Measurements from ENCODE around the gene APLF. TPM values are rescaled to one million over a fixed set of nuclear protein-coding genes. Genes with fewer than 3 reads are reported as not detected.

The APLF gene
- total and polyA plus RNA-seq, 3 experiments from 2014 or later: 1.9 to 4.0 (median 3.6) TPM

DNA sequence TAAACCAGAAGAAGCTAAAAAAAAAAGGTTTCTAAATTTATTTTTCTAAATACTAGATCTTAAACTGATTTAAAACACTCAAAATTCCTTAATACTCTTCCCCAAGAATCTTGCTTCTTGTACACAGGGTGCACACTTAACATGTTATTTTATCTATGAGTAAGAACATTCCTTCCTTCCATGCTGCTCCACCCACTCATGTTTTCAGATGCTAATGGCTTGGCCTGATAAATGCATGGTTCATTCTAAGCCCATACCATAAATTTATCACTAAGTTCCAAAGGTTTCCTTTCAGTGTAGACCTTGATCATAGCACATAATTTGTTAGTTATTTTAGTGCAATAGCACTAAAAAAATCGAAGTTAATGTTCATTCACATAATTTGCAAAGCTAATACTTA, 8.4 kb upstream of the APLF start:
- peaks cover 4% of the 10 kb centered on the region for H3K4me1 ChIP-seq (ENCODE audit: insufficient read depth, low read length)
- H3K27me3 ChIP-seq (ENCODE audit: insufficient read depth, low read length, poor library complexity, severe bottlenecking): no peaks in the 10 kb centered on the region
- no peak for DNase-seq
- no peak overlapping the region for H3K27ac ChIP-seq (ENCODE audit: low read depth, low read length)
- H3K27me3 Mint-ChIP-seq: no peaks in the 10 kb centered on the region
- peaks cover 3 to 14% (median 4%) of the 10 kb centered on the region in 3 donors for H3K4me1 Mint-ChIP-seq
- peaks cover 0 to 2% (median 0%) of the 10 kb centered on the region in 3 donors for H3K36me3 Mint-ChIP-seq
- H3K27ac Mint-ChIP-seq: peak overlapping the region in 1 of 8 donors; percentile 50
- ChIA-PET POLR2A (no interaction called here), CTCF (no interaction called here)
- no peaks in the 10 kb centered on the region for H3K9me3 ChIP-seq (ENCODE audit: low read length)
- no peak overlapping the region for H3K4me3 ChIP-seq (ENCODE audit: low read length)
- no peaks in the 10 kb centered on the region for H3K36me3 ChIP-seq (ENCODE audit: insufficient read depth, low read length)
- no peaks in the 10 kb centered on the region for H3K9me3 Mint-ChIP-seq
- no peak overlapping the region for H3K4me3 Mint-ChIP-seq

DNA sequence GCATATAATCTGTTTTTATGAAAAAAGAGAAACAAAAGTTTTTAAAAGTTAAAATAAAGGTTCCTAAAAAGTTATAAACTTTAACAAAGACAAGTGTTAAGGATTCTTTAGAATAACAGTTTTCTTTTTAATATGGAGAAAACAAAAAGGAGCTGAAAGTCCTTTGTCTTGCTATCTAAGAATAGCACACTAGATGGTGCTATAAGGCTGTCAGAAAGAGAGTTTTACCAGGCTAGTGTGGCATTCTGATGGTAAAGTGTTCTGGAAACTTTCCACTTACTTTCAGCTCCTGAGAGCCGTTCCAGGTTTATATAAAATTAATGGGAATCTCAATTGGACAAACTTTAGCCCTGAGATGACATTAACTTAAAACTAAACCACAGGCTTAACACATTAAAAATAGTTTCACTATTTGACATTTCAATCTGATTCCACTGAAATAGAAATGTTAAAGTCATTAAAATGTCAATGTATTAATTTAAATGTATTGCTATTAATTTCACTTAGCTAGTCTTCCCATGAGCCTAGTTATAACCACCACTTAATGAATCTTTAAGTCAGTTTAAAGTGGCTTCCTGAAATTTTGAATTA, 4.0 kb upstream of the APLF start:
- POLR2A ChIA-PET: interaction anchor here (1.1 to 1.3 kb wide), 3 partner anchors 10 to 258 kb away, joined by 3 to 4 read pairs (median 3); no protein-coding TSS in a partner anchor

DNA sequence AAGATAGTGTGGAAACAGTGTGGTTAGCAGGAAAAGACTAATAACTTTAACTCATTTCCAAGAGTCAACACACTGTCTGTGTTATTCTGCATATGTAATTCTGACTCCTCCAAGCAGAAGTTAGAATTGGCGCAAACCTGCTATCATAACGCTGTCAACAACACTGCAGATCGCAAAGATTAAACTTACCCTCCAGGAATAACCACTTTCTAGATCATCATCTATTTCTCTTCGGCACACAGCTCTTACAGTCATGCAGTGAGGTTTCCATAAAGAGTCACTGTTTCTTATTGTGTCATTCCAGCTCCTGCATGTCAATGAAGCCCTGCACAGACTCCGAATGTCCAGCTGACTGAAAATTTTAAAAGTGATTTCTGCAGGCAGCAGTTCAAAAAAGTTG, 2.7 kb upstream of the APLF start:
- Mint-ChIP-seq H3K4me1 (peaks cover 31 to 53% (median 42%) of the 10 kb centered on the region in 3 donors), H3K36me3 (peaks cover 0 to 9% (median 0%) of the 10 kb centered on the region in 3 donors), H3K9me3 (no peaks in the 10 kb centered on the region), H3K27me3 (no peaks in the 10 kb centered on the region), H3K27ac (peak overlapping the region in 7 of 8 donors; percentile 12 to 97 (median 90)), H3K4me3 (peak overlapping the region in 3 of 7 donors; percentile 35 to 98 (median 59))
- Histone ChIP-seq H3K36me3 (ENCODE audit: insufficient read depth, low read length) (no peaks in the 10 kb centered on the region), H3K27ac (ENCODE audit: low read depth, low read length) (no peak overlapping the region), H3K9me3 (ENCODE audit: low read length) (no peaks in the 10 kb centered on the region), H3K4me1 (ENCODE audit: insufficient read depth, low read length) (peaks cover 25% of the 10 kb centered on the region), H3K27me3 (ENCODE audit: insufficient read depth, low read length, poor library complexity, severe bottlenecking) (no peaks in the 10 kb centered on the region), H3K4me3 (ENCODE audit: low read length) (no peak overlapping the region)
- CTCF ChIA-PET: interaction anchor here (0.8 to 7.0 kb wide), 8 partner anchors 11 to 461 kb away, joined by 3 to 55 read pairs (median 8); no protein-coding TSS in a partner anchor
- DNase-seq: no peak
- POLR2A ChIA-PET: interaction anchor here (0.5 to 1.5 kb wide), 2 partner anchors 20 to 23 kb away, joined by 3 read pairs; no protein-coding TSS in a partner anchor

More for the DNA sequence above, 4.0 kb upstream of the APLF start:
- Histone ChIP-seq H3K27ac (ENCODE audit: low read depth, low read length) (no peak overlapping the region), H3K36me3 (ENCODE audit: insufficient read depth, low read length) (no peaks in the 10 kb centered on the region), H3K4me1 (ENCODE audit: insufficient read depth, low read length) (peaks cover 25% of the 10 kb centered on the region), H3K4me3 (ENCODE audit: low read length) (no peak overlapping the region), H3K27me3 (ENCODE audit: insufficient read depth, low read length, poor library complexity, severe bottlenecking) (no peaks in the 10 kb centered on the region), H3K9me3 (ENCODE audit: low read length) (no peaks in the 10 kb centered on the region)
- peaks cover 28 to 43% (median 36%) of the 10 kb centered on the region in 3 donors for H3K4me1 Mint-ChIP-seq
- DNase-seq: peak in 2 of 5 donors; percentile 50 to 57
- CTCF ChIA-PET: interaction anchor here (0.6 to 7.0 kb wide), 34 partner anchors 10 to 474 kb away, joined by 3 to 55 read pairs (median 4); partner anchors contain the start of gene ARHGAP25
- no peaks in the 10 kb centered on the region for H3K9me3 Mint-ChIP-seq
- no peaks in the 10 kb centered on the region for H3K27me3 Mint-ChIP-seq
- no peak overlapping the region for H3K4me3 Mint-ChIP-seq
- H3K27ac Mint-ChIP-seq: no peak overlapping the region
- peaks cover 0 to 9% (median 0%) of the 10 kb centered on the region in 3 donors for H3K36me3 Mint-ChIP-seq

GRCh38 chr2:68465081-68465916, 2.1 kb upstream of the APLF start:
- Histone ChIP-seq H3K27ac (ENCODE audit: low read depth, low read length) (no peak overlapping the region), H3K4me1 (ENCODE audit: insufficient read depth, low read length) (peaks cover 25% of the 10 kb centered on the region), H3K36me3 (ENCODE audit: insufficient read depth, low read length) (no peaks in the 10 kb centered on the region), H3K9me3 (ENCODE audit: low read length) (no peaks in the 10 kb centered on the region), H3K4me3 (ENCODE audit: low read length) (no peak overlapping the region), H3K27me3 (ENCODE audit: insufficient read depth, low read length, poor library complexity, severe bottlenecking) (no peaks in the 10 kb centered on the region)
- peaks cover 31 to 56% (median 42%) of the 10 kb centered on the region in 3 donors for H3K4me1 Mint-ChIP-seq
- peaks cover 0 to 9% (median 0%) of the 10 kb centered on the region in 3 donors for H3K36me3 Mint-ChIP-seq
- H3K27me3 Mint-ChIP-seq: no peaks in the 10 kb centered on the region
- peak overlapping the region; percentile 90 to 99 (median 96) for H3K27ac Mint-ChIP-seq
- POLR2A ChIA-PET: interaction anchor here (0.5 to 1.5 kb wide), 4 partner anchors 11 to 256 kb away, joined by 3 to 4 read pairs (median 3); no protein-coding TSS in a partner anchor
- CTCF ChIA-PET: interaction anchor here (0.8 to 7.0 kb wide), 12 partner anchors 12 to 460 kb away, joined by 3 to 55 read pairs (median 8); no protein-coding TSS in a partner anchor
- H3K4me3 Mint-ChIP-seq: peak overlapping the region; percentile 92 to 99 (median 97)
- no peaks in the 10 kb centered on the region for H3K9me3 Mint-ChIP-seq
- peak in 4 of 5 donors; percentile 36 to 78 (median 50) for DNase-seq

DNA sequence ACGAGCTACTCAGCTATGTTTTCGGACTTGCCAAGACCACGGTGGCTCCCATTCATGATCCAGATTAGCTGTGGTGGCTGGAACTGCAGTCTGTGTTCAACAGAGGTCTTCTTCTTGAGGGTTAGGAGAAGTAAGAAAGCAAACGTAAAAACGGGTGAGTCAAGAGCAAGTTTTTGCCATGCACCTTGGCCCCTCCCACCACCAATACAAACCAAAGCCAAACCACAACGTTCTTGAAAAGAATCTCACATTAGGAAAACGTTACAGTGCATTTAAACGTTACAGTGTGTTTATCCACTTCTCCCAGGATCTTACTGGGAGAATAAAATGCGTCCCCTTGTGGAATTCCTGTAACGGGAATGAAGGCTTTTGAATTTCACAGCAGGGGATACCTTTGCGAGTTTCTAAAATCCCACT, 1.0 kb upstream of the APLF start:
- DNase-seq: peak; percentile 46 to 80 (median 67)
- peaks cover 31 to 56% (median 42%) of the 10 kb centered on the region in 3 donors for H3K4me1 Mint-ChIP-seq

GRCh38 chr2:68466778-68467076, 658 bp upstream of the APLF start:
- DNase-seq: no peak
- H3K4me1 Mint-ChIP-seq: peaks cover 31 to 56% (median 42%) of the 10 kb centered on the region in 3 donors
- H3K27ac ChIP-seq (ENCODE audit: low read depth, low read length): peak overlapping the region; percentile 92
- peaks cover 0 to 9% (median 1%) of the 10 kb centered on the region in 3 donors for H3K36me3 Mint-ChIP-seq
- CTCF ChIA-PET: interaction anchor here (0.7 to 7.0 kb wide), 14 partner anchors 11 to 458 kb away, joined by 3 to 55 read pairs (median 4); no protein-coding TSS in a partner anchor
- H3K27ac Mint-ChIP-seq: peak overlapping the region; percentile 90 to 99 (median 96)
- no peaks in the 10 kb centered on the region for H3K9me3 ChIP-seq (ENCODE audit: low read length)
- no peaks in the 10 kb centered on the region for H3K9me3 Mint-ChIP-seq
- POLR2A ChIA-PET: interaction anchor here (0.7 to 1.8 kb wide), 6 partner anchors 14 to 441 kb away, joined by 3 to 9 read pairs (median 4); no protein-coding TSS in a partner anchor
- peak overlapping the region; percentile 92 to 99 (median 97) for H3K4me3 Mint-ChIP-seq
- no peaks in the 10 kb centered on the region for H3K27me3 ChIP-seq (ENCODE audit: insufficient read depth, low read length, poor library complexity, severe bottlenecking)
- H3K4me1 ChIP-seq (ENCODE audit: insufficient read depth, low read length): peaks cover 25% of the 10 kb centered on the region
- H3K27me3 Mint-ChIP-seq: no peaks in the 10 kb centered on the region
- no peaks in the 10 kb centered on the region for H3K36me3 ChIP-seq (ENCODE audit: insufficient read depth, low read length)
- H3K4me3 ChIP-seq (ENCODE audit: low read length): peak overlapping the region; percentile 98

More for the DNA sequence above, 1.0 kb upstream of the APLF start:
- POLR2A ChIA-PET: interaction anchor here (1.0 to 1.8 kb wide), 5 partner anchors 13 to 442 kb away, joined by 3 to 9 read pairs (median 4); no protein-coding TSS in a partner anchor
- Mint-ChIP-seq H3K4me3 (peak overlapping the region; percentile 92 to 99 (median 97)), H3K36me3 (peaks cover 0 to 9% (median 1%) of the 10 kb centered on the region in 3 donors), H3K27ac (peak overlapping the region; percentile 90 to 99 (median 96)), H3K27me3 (no peaks in the 10 kb centered on the region), H3K9me3 (no peaks in the 10 kb centered on the region)
- Histone ChIP-seq H3K27ac (ENCODE audit: low read depth, low read length) (peak overlapping the region; percentile 92), H3K27me3 (ENCODE audit: insufficient read depth, low read length, poor library complexity, severe bottlenecking) (no peaks in the 10 kb centered on the region), H3K4me3 (ENCODE audit: low read length) (peak overlapping the region; percentile 98), H3K9me3 (ENCODE audit: low read length) (no peaks in the 10 kb centered on the region), H3K4me1 (ENCODE audit: insufficient read depth, low read length) (peaks cover 25% of the 10 kb centered on the region), H3K36me3 (ENCODE audit: insufficient read depth, low read length) (no peaks in the 10 kb centered on the region)
- CTCF ChIA-PET: interaction anchor here (1.4 to 7.0 kb wide), 12 partner anchors 10 to 459 kb away, joined by 3 to 55 read pairs (median 6); no protein-coding TSS in a partner anchor

DNA sequence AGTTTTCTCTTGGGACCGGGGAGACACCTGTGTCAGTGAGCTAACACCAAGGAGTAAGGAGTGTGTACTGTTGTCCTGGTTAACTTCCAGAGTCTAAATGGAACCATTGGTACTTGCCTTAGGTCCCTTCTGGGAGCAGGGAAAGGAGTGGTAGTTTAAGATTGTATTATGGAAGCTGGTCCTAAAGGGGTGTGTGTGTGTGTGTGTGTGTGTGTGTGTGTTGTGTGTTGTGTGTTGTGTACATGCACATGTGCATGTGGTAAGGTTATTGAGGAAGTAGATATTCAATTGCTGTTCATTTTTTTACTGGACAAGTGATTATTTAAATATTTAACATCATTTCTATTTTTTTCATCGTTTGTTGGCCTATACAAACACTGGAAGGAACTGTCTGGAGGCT, 1.4 kb downstream of the APLF start:
- Mint-ChIP-seq H3K27ac (peak overlapping the region in 6 of 8 donors; percentile 5 to 97 (median 72)), H3K36me3 (peaks cover 0 to 9% (median 1%) of the 10 kb centered on the region in 3 donors), H3K27me3 (peaks cover 0 to 2% of the 10 kb centered on the region in 2 donors), H3K9me3 (no peaks in the 10 kb centered on the region), H3K4me3 (peak overlapping the region in 5 of 7 donors; percentile 20 to 98 (median 60)), H3K4me1 (peaks cover 31 to 46% (median 42%) of the 10 kb centered on the region in 3 donors)
- Histone ChIP-seq H3K9me3 (ENCODE audit: low read length) (no peaks in the 10 kb centered on the region), H3K4me3 (ENCODE audit: low read length) (no peak overlapping the region), H3K4me1 (ENCODE audit: insufficient read depth, low read length) (peaks cover 21% of the 10 kb centered on the region), H3K27me3 (ENCODE audit: insufficient read depth, low read length, poor library complexity, severe bottlenecking) (no peaks in the 10 kb centered on the region), H3K27ac (ENCODE audit: low read depth, low read length) (no peak overlapping the region), H3K36me3 (ENCODE audit: insufficient read depth, low read length) (no peaks in the 10 kb centered on the region)
- ChIA-PET POLR2A (interaction anchor here (0.5 kb wide), 1 partner anchor 967 kb away, joined by 5 read pairs; no protein-coding TSS in a partner anchor), CTCF (interaction anchor here (0.8 to 7.0 kb wide), 4 partner anchors 12 to 439 kb away, joined by 3 to 55 read pairs (median 4); no protein-coding TSS in a partner anchor)
- no peak for DNase-seq

All from CD8-positive, alpha-beta memory T cell (primary cell).